GM12891 (cell line): Measurements from ENCODE around the gene CDK14.

ENCODE experiments used
- POLR2A ChIP-seq: IDR thresholded peaks from 2 replicates; pipeline ENCODE4 v1.6.1; 2011; ENCODE audit warnings: low read depth, low read length, control low read depth
- POLR2AphosphoS5 ChIP-seq: IDR thresholded peaks from 2 replicates; pipeline ENCODE4 v1.6.1; 2011; ENCODE audit warnings: low read depth, low read length, control low read depth
- POU2F2 ChIP-seq: IDR thresholded peaks from 2 replicates; pipeline ENCODE4 v1.6.1; 2011; ENCODE audit warnings: low read depth, mild to moderate bottlenecking, control low read depth, low read length, moderate library complexity
- SPI1 ChIP-seq: IDR thresholded peaks from 2 replicates; pipeline ENCODE4 v1.6.1; 2011; ENCODE audit warnings: low read depth, low read length, control low read depth
- TAF1 ChIP-seq: IDR thresholded peaks from 2 replicates; pipeline ENCODE4 v1.6.1; 2011; ENCODE audit warnings: low read depth, low read length, control low read depth

- no peak for TF ChIP-seq POLR2AphosphoS5
- no peak for TF ChIP-seq POLR2A
- TF ChIP-seq TAF1: no peak
- TF ChIP-seq SPI1: no peak
- TF ChIP-seq POU2F2: no peak
These were observed 263.4 kb downstream of the CDK14 start for GRCh38 chr7:90859521-90859920.
